Measurements from ENCODE around the gene PODN.

Gene PODN

DNA sequence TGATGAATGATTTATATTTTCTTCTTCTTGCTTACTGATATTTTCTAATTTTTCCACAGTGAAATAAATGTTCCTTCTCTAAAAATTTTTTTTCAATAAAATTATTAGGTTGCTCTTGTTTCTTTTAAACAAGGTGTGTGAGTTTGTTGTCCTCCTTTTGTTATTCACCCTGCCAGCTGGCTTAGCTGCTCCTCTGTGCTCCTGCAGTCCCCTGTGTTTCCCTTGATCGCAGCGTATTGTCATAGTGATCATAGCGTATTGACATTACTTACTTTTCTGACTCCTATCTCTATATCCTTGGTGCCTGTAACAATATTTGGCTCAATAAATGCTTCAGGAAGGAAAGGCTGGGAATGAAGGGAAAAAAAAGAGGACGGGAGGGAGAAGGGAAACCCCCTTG lies 24.9 kb upstream of the PODN start:
- FAIRE-seq (no peak), DNase-seq (ENCODE audit: insufficient read length, low spot score) (no peak)
- TF ChIP-seq, protein P1, sequence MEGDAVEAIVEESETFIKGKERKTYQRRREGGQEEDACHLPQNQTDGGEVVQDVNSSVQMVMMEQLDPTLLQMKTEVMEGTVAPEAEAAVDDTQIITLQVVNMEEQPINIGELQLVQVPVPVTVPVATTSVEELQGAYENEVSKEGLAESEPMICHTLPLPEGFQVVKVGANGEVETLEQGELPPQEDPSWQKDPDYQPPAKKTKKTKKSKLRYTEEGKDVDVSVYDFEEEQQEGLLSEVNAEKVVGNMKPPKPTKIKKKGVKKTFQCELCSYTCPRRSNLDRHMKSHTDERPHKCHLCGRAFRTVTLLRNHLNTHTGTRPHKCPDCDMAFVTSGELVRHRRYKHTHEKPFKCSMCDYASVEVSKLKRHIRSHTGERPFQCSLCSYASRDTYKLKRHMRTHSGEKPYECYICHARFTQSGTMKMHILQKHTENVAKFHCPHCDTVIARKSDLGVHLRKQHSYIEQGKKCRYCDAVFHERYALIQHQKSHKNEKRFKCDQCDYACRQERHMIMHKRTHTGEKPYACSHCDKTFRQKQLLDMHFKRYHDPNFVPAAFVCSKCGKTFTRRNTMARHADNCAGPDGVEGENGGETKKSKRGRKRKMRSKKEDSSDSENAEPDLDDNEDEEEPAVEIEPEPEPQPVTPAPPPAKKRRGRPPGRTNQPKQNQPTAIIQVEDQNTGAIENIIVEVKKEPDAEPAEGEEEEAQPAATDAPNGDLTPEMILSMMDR (IDR thresholded peaks at IDR 0.05; ENCODE audit: insufficient read depth, missing control alignments) = no peak

DNA sequence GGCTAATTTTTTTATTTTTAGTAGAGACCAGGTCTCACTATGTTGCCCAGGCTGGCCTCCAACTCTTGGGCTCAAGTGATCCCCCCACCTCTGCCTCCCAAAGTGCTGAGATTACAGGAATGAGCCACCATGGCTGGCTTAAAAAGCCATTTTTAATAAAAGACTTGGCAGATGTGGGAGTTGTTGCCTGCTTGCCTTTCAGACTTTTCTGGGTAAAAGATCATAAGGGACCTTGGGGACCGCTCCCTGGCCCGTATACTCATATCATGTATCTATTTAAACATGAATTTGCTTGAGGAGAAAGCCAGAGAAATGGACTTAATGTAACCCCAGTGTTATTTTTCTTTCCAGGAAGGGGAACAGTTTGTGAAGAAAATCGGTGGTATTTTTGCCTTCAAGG lies 23.4 kb upstream of the PODN start:
- no peak for FAIRE-seq
- TF ChIP-seq, protein P1 (IDR thresholded peaks at IDR 0.05; ENCODE audit: insufficient read depth, missing control alignments) = no peak
- no peak for DNase-seq (ENCODE audit: insufficient read length, low spot score)

DNA sequence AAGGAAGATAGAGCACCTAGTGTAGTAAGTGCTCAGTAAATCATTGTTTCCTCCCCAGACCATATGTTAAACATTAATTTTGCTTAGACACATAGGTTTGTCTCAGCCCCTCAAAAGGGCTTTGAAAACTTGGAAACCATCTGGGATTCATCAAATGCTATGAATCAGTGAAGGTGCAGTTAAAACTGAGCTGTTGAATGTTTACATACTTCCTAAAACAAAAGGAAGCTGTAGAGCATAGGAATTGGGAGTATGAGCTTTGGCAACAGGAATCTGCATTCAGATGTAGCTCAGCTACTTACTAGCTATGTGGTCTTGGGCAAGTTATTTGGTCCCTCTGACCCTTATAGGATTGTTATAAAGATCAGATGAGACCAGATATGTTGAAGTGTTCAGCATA lies 18.7 kb upstream of the PODN start:
- DNase-seq (ENCODE audit: insufficient read length, low spot score) (no peak), FAIRE-seq (no peak)
- TF ChIP-seq, protein P1 (IDR thresholded peaks at IDR 0.05; ENCODE audit: insufficient read depth, missing control alignments) = no peak

DNA sequence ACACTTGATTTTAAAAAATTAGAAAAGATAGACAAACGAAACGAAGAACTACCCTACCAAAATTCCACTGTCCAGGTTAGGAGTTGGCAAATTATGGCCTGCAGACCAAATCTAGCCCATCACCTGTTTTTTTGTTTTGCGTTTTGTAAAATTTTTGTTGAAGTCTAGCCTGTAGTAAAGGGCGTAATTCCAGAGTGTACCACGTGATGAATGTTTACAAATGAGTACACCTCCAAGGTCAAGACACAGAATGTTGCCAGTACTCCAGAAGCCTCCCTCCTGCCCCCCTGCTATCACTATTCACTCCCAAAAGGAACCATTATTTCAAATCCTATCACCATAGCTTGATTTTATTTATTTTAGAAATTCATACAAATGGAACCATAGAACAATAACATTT lies 17.1 kb upstream of the PODN start:
- DNase-seq (ENCODE audit: insufficient read length, low spot score) (no peak), FAIRE-seq (no peak)
- TF ChIP-seq, protein P1 (IDR thresholded peaks at IDR 0.05; ENCODE audit: insufficient read depth, missing control alignments) = no peak

DNA sequence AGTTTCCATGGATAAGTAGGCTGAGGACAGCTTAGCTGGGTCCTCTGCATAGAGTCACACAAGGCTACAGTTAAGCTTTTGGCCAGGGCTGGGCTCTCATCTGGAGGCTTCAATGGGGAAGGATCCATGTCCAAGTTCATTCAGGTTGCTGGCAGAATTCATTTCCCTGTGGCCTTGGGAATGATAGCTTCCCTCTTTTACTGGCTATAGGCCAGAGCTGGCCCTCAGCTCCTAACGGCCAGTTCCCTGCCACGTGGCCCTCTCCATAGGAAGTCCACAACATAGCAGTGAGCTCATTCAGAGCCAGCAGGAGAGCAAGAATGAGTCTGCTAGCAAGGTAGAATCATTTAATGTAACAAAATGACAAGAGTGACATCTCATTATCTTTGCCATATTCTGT lies 15.1 kb upstream of the PODN start:
- DNase-seq (ENCODE audit: insufficient read length, low spot score) = no peak
- FAIRE-seq = no peak
- TF ChIP-seq, protein P1 (IDR thresholded peaks at IDR 0.05; ENCODE audit: insufficient read depth, missing control alignments) = no peak

DNA sequence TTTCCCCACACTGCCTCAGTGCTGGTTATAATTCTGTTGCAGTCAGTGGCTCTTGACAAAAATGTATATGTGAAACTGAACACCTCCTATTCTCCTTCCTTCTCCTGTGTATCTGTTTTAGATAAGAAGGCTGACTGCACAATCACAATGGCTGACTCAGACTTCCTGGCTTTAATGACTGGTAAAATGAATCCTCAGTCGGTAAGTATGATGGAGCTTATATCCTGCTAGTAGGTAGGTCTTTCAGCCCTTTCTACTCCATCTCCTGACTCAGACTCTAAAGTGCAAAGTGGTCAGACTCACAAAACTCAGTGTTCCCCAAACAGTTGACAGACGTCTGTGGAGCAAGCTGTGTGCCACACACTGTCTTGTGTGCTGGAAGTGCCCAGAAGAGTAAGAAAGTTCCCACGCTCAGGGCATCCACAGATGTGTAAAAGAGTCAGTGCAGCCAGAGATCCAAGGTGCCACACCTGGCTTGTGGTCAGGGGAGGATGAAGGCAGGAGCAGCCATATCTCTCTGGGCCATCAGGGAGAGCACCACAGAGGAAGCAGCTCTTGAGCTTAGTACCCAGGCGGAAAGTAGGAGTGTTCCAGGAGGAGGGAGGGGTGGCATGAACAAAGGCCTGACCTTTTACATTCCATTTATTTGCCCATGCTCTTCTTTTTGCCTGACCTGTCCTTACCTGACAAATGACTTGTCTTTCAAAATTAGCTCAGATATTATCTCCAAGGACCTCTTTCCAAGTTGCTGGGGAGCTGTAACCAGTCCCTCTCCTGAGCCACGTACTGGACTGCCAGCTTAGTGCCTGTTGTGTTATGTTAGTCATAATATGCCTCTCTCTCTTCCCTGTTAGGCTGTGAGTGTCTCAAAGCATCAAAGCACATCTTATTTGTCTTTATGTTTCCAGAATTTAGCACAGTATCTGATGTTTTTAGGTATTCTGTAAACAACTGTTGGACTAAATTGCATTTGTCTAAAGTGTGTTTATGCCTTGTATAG lies 14.0 kb upstream of the PODN start:
- FAIRE-seq = peak; percentile 75
- TF ChIP-seq, protein P1 (IDR thresholded peaks at IDR 0.05; ENCODE audit: insufficient read depth, missing control alignments) = no peak
- no peak for DNase-seq (ENCODE audit: insufficient read length, low spot score)

DNA sequence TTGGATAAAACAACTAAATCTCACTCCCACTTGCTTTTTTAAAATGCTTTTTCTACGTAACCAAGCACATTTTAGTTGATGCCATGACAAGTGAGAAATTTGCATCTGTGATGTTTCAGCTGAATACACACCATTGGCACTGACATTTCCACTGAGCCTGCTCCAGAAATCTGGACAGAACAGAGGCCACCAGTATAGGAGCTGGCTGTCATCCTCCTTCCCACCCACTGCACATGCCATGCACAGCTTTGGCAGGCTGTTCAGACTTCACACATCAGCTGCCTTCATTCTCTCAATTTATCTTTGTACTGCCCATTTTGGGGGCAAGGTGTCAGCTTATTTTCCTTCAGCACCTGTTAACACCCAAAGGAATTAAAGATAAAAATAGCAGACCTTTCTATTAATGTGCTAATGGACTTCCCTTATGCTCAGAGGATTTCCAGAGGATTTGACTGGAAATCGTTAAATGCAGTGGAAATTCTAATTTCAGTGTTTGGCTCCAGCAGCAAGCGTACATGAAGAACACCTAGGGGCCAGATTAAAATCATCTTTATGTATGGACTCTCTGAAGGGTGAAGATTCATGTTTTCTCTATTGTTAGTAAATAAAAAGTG lies 12.9 kb upstream of the PODN start:
- FAIRE-seq (peak; percentile 72), DNase-seq (ENCODE audit: insufficient read length, low spot score) (no peak)
- TF ChIP-seq, protein P1 (IDR thresholded peaks at IDR 0.05; ENCODE audit: insufficient read depth, missing control alignments) = no peak
